Transverse colon (tissue), 4 donors: ENCODE data around the gene RAB11FIP3. TPM values are rescaled to one million over a fixed set of nuclear protein-coding genes. Genes with fewer than 3 reads are reported as not detected.
"Not testable (repeated sequence)": the region's sequence is repeated elsewhere in the genome, so short reads cannot be mapped to it uniquely, and the experiment has no call there.

ENCODE experiments used
- DNase-seq: peaks from one replicate; pipeline ENCODE4 v3.0.0-alpha.2; 2019
- H3K27ac ChIP-seq, 4 donors: fragments of 200-600 bp; sonication (generic); 2 replicates each; pipeline ENCODE4 v1.5.1; 2016 to 2018; ENCODE audit warnings: inconsistent platforms in 4 of 4
- H3K27me3 ChIP-seq: fragments of 200-600 bp; sonication (generic); 2 replicates; pipeline ENCODE4 v1.5.1; 2017; ENCODE audit warnings: inconsistent platforms
- H3K36me3 ChIP-seq, 4 donors: fragments of 200-600 bp; sonication (generic); 2 replicates each; pipeline ENCODE4 v1.5.1; 2017 to 2019; ENCODE audit warnings: inconsistent platforms in 4 of 4
- H3K4me1 ChIP-seq, 4 donors: fragments of 200-600 bp; sonication (generic); 2 replicates each; pipeline ENCODE4 v1.5.1; 2017 to 2020; ENCODE audit warnings: inconsistent platforms in 4 of 4
- H3K4me3 ChIP-seq, 4 donors: fragments of 200-600 bp; sonication (generic); 1 replicate in 1 of 4; 2 replicates in 3 of 4; pipeline versions ENCODE4 v1.5.1 to v1.6.1; 2017 to 2019; ENCODE audit warnings: inconsistent platforms in 4 of 4
- H3K9me3 ChIP-seq, 2 donors: fragments of 200-600 bp; sonication (generic); 2 replicates each; pipeline ENCODE4 v1.5.1; 2017 to 2019; ENCODE audit warnings: inconsistent platforms in 2 of 2
- CTCF ChIP-seq, 5 experiments: fragments of 200-600 bp in 3 of 5; fragments of 450-650 bp in 2 of 5; sonication (generic) in 3 of 5; IDR thresholded peaks; 1 replicate in 2 of 5; 2 replicates in 3 of 5; pipeline ENCODE4 v1.5.1; 2016 to 2017; ENCODE audit warnings: antibody characterized with exemption in 5 of 5, inconsistent platforms in 3 of 5, mild to moderate bottlenecking in 2 of 5, moderate library complexity in 1 of 5
- EP300 ChIP-seq: sonication (generic); formaldehyde crosslinking; IDR thresholded peaks from one replicate; pipeline ENCODE4 v1.6.1; 2017; ENCODE audit warnings: antibody characterized with exemption, low read depth
- POLR2A ChIP-seq: fragments of 450-650 bp; IDR thresholded peaks from one replicate; pipeline ENCODE4 v1.6.1; 2016; ENCODE audit warnings: antibody characterized with exemption, mild to moderate bottlenecking, moderate library complexity
- POLR2AphosphoS5 ChIP-seq, 3 donors: sonication (generic); formaldehyde crosslinking; IDR thresholded peaks; one replicate each; pipeline ENCODE4 v1.6.1; 2016; ENCODE audit warnings: antibody characterized with exemption in 3 of 3
- WGBS, 2 donors: methylation state at CpG; one replicate each; pipeline ENCODE4 v1.1.5; 2018; ENCODE audit warnings: low coverage in 1 of 2; 5-methylcytosine and 5-hydroxymethylcytosine counted together
- in situ Hi-C, 4 donors: fragments of 200-750 bp; cut with MboI; loops; one replicate each; pipeline versions ENCODE4 v1.15.0 to v1.15.1; 2017; ENCODE audit warnings: low sequenced_read_pairs in 3 of 4, low pct_ligation_motif_present in 1 of 4, low pct_unique_long_range_greater_than_20kb in 1 of 4
- intact Hi-C: fragments of 100-400 bp; cut with DNase I; formaldehyde crosslinking; loops from one replicate; pipeline ENCODE4 v1.15.1; 2023; ENCODE audit warnings: low total_unique reads
- total RNA-seq, 4 donors: library from RNA; depleted of rRNA; stranded (reverse); fragments of >200 nt; gene quantifications; one replicate each; pipeline ENCODE4 v1.1.0, GENCODE V29; 2016

The RAB11FIP3 gene
- total RNA-seq, 4 donors from 2014 or later: 21.6 to 56.5 (median 42.2) TPM

- Histone ChIP-seq H3K27me3 (no peaks in the 10 kb centered on the region), H3K36me3 (peaks cover 0 to 4% (median 2%) of the 10 kb centered on the region in 4 donors), H3K9me3 (no peaks in the 10 kb centered on the region), H3K4me1 (no peaks in the 10 kb centered on the region), H3K4me3 (no peak overlapping the region), H3K27ac (no peak overlapping the region)
- TF ChIP-seq EP300 (no peak), POLR2AphosphoS5 (IDR thresholded peaks at IDR 0.05) (no peak), CTCF (IDR thresholded peaks at IDR 0.05) (no peak), POLR2A (no peak)
- intact Hi-C loops (no loop called here), in situ Hi-C loops (loop anchor here in 1 of 4 donors (10.0 kb wide), 1 partner anchor 48 kb away; no protein-coding TSS in a partner anchor)
- WGBS, 2 donors: 91 to 100% methylated on average over 1 to 28 of the region's 30 CpGs
- DNase-seq: no peak
Observed at GRCh38 chr16:492211-492875, 66.9 kb downstream of the RAB11FIP3 start.

- H3K4me1 ChIP-seq, H3K4me3 ChIP-seq, H3K9me3 ChIP-seq, DNase-seq, H3K36me3 ChIP-seq, H3K27me3 ChIP-seq, intact Hi-C loops, H3K27ac ChIP-seq: not testable (repeated sequence)
- in situ Hi-C loops: loop anchor here in 1 of 4 donors (10.0 kb wide), 1 partner anchor 50 kb away; no protein-coding TSS in a partner anchor
- 81 to 85% methylated on average over 11 to 15 of the region's 15 CpGs for WGBS, 2 donors
Observed at GRCh38 chr16:494676-495075, 69.2 kb downstream of the RAB11FIP3 start.

- no peaks in the 10 kb centered on the region for H3K27me3 ChIP-seq
- DNase-seq: peak; percentile 36
- H3K27ac ChIP-seq: no peak overlapping the region
- TF ChIP-seq CTCF (IDR thresholded peaks at IDR 0.05) (peak in 3 of 5 experiments; percentile 26 to 37 (median 28)), POLR2A (no peak), POLR2AphosphoS5 (IDR thresholded peaks at IDR 0.05) (no peak), EP300 (no peak)
- no peaks in the 10 kb centered on the region for H3K9me3 ChIP-seq
- intact Hi-C loops (no loop called here), in situ Hi-C loops (loop anchor here in 1 of 4 donors (10.0 kb wide), 1 partner anchor 50 kb away; no protein-coding TSS in a partner anchor)
- H3K4me3 ChIP-seq: no peak overlapping the region
- no peaks in the 10 kb centered on the region for H3K4me1 ChIP-seq
- WGBS, 2 donors: 68 to 100% methylated on average over 1 to 11 of the region's 11 CpGs
- H3K36me3 ChIP-seq: peaks cover 0 to 4% (median 0%) of the 10 kb centered on the region in 4 donors
Observed at GRCh38 chr16:495127-495748, 69.8 kb downstream of the RAB11FIP3 start.

- in situ Hi-C loops (loop anchor here in 1 of 4 donors (10.0 kb wide), 1 partner anchor 51 kb away; no protein-coding TSS in a partner anchor), intact Hi-C loops (no loop called here)
- Histone ChIP-seq H3K4me1 (peaks cover 0 to under 1% (median 0%) of the 10 kb centered on the region in 4 donors), H3K4me3 (no peak overlapping the region), H3K9me3 (no peaks in the 10 kb centered on the region), H3K27ac (no peak overlapping the region), H3K27me3 (no peaks in the 10 kb centered on the region), H3K36me3 (no peaks in the 10 kb centered on the region)
- no peak for DNase-seq
- WGBS, 2 donors: 88 to 90% methylated on average over 4 to 21 of the region's 21 CpGs
- TF ChIP-seq POLR2A (no peak), POLR2AphosphoS5 (IDR thresholded peaks at IDR 0.05) (no peak), CTCF (IDR thresholded peaks at IDR 0.05) (no peak), EP300 (no peak)
Observed at GRCh38 chr16:496097-496886, 70.8 kb downstream of the RAB11FIP3 start.
